Stomach smooth muscle (tissue), 2 donors: ENCODE results near the gene NMU.
"Not testable (repeated sequence)": the region's sequence is repeated elsewhere in the genome, so short reads cannot be mapped to it uniquely, and the experiment has no call there.

Experiments used
- H3K27ac ChIP-seq: one replicate; pipeline ENCODE4 v1.7.0; 2013; ENCODE audit warnings: mild to moderate bottlenecking, low read length, inconsistent platforms
- H3K27me3 ChIP-seq, 2 donors: one replicate each; pipeline ENCODE4 v1.7.0; 2013; ENCODE audit warnings: low read length in 2 of 2; ENCODE audit not compliant: insufficient read depth in 2 of 2, control insufficient read depth in 1 of 2
- H3K36me3 ChIP-seq, 2 donors: one replicate each; pipeline ENCODE4 v1.7.0; 2013; ENCODE audit warnings: low read length in 2 of 2; ENCODE audit not compliant: control insufficient read depth in 2 of 2, insufficient read depth in 2 of 2
- H3K4me1 ChIP-seq: one replicate; pipeline ENCODE4 v1.7.0; 2013; ENCODE audit warnings: low read length; ENCODE audit not compliant: control insufficient read depth, insufficient read depth
- H3K4me3 ChIP-seq, 2 donors: one replicate each; pipeline ENCODE4 v1.7.0; 2013; ENCODE audit warnings: low read length in 2 of 2
- H3K9ac ChIP-seq, 2 donors: one replicate each; pipeline ENCODE4 v1.7.0; 2013; ENCODE audit warnings: low read length in 2 of 2, mild to moderate bottlenecking in 1 of 2
- H3K9me3 ChIP-seq, 2 donors: one replicate each; pipeline ENCODE4 v1.7.0; 2013; ENCODE audit warnings: low read length in 2 of 2; ENCODE audit not compliant: control insufficient read depth in 2 of 2
- donor health status: healthy.
- donor health status: Pancreatic carcinoma.

Gene NMU

DNA sequence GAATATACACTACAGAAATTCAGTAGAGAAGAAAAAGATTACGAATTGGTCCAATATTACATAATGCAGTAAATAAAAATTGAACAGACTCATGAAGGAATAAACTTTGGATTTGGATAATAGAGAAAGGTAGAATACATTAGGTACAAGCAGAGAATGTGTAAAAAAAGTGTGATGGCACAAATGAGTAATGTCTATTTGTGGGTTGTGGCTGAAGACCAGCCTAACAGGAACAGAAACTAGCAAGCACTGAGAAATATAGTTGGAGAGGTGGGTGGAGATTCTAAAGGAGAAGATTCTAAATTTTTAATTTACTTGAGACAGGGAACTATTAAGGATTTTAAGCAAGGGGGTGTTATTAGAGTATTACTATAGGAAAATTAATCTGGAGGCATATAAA is 74.2 kb downstream of the NMU start:
- Histone ChIP-seq H3K36me3 (no peaks in the 10 kb centered on the region), H3K4me1 (no peaks in the 10 kb centered on the region), H3K9ac (no peak overlapping the region), H3K27ac (no peak overlapping the region), H3K27me3 (no peaks in the 10 kb centered on the region), H3K9me3 (no peaks in the 10 kb centered on the region), H3K4me3 (no peak overlapping the region)

DNA sequence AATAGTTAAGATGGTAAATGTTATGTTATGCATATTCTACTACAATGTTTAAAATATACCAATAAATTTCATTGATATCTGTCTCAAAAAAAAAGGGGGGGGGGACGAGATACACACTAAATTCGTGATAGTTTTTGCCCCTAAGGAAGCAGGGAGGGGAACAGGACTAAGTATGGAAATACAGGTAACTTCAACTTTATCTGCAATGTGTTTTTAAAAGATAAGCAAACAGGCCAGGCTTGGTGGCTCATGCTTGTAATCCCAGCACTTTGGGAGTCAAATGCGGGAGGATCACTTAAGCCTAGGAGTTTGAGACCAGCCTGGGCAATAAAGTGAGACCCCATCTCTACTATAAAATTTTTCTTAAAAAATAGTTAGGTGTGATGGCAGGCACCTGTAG is 76.0 kb downstream of the NMU start:
- no peaks in the 10 kb centered on the region for H3K4me1 ChIP-seq
- no peak overlapping the region for H3K9ac ChIP-seq
- H3K9me3 ChIP-seq: no peaks in the 10 kb centered on the region
- H3K4me3 ChIP-seq: no peak overlapping the region
- no peaks in the 10 kb centered on the region for H3K27me3 ChIP-seq
- no peaks in the 10 kb centered on the region for H3K36me3 ChIP-seq
- H3K27ac ChIP-seq: no peak overlapping the region

DNA sequence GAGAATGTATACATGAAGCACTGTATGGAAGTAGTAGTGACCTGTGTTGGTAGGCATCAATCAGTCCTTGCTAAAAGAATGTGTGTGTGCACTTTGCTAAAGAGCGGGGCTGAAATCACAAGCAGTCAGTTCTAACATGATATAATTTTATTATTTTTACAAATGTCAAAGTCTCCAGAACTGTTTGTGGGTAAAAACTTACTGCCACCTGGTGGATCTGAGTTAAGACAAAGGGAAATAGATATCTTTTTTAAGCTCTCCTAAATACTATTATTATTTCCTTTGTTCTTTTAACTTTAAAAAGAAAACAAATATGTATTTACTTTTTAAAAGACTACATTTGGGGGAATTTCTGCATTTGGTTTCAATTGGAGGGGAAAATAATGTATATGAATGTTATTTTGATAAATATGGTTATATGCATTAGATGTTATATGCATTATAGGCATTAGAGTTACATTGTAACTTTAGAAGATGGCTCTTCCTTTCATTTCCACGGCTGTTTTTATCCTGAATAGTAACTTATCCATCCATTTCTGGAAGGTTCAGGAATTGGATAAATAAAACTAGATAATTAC is 81.6 kb downstream of the NMU start:
- no peak overlapping the region for H3K27ac ChIP-seq
- no peak overlapping the region for H3K9ac ChIP-seq
- H3K27me3 ChIP-seq: no peaks in the 10 kb centered on the region
- H3K4me1 ChIP-seq: no peaks in the 10 kb centered on the region
- H3K36me3 ChIP-seq: no peaks in the 10 kb centered on the region
- H3K9me3 ChIP-seq: no peaks in the 10 kb centered on the region
- no peak overlapping the region for H3K4me3 ChIP-seq

DNA sequence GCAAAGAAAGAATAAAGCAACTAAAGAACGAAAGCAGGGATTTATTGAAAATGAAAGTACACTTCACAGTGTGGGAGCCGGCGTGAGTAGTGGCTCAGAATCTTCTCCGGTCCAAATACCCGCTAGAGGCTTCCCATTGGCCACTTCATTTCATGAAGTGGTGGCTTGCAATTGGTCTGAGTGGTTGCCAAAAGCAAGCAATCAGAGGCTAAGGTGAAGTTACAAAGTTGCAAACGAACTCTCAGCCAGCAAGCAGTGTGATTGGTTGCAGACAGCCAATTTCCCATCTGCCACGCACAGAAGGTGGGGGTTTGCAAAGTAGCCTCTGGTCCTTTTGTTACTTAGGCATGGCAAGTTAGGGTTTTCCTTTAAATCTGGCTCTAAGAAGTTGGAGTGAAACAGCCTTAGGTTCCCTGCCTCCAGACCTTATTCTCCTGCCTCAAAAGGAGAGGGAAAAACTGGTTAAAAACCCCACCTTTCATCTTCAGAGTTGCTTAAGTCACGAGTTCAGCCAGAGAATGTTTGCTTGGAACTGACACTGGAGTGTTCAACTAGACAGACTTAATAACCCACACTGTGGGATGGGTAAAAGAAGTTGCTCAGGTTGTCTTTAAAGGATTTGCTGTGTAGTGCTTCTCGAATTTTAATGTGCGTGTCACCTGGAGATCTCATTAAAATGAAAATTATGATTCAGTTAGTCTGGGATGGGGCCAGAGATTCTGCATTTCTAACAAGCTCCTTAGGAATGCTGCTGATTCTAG is 82.5 kb downstream of the NMU start:
- no peaks in the 10 kb centered on the region for H3K9me3 ChIP-seq
- H3K4me3 ChIP-seq: peak overlapping the region; percentile 17 to 66
- H3K27ac ChIP-seq: peak overlapping the region; percentile 12
- H3K9ac ChIP-seq: peak overlapping the region in 1 of 2 donors; percentile 30
- H3K27me3 ChIP-seq: no peaks in the 10 kb centered on the region
- no peaks in the 10 kb centered on the region for H3K4me1 ChIP-seq
- no peaks in the 10 kb centered on the region for H3K36me3 ChIP-seq

DNA sequence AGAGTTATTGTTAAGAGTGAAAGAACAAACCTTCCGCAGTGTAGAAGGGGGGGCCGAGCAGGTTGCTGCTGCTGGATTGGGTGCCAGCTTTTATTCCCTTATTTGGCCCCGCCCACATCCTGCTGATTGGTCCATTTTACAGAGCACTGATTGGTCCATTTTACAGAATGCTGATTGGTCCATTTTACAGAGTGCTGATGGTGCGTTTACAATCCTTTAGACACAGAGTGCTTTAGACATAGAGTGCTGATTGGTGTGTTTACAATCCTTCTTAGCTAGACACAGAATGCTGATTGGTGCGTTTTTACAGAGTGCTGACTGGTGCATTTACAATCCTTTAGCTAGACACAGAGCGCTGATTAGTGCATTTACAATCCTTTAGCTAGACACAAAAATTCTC is 84.1 kb downstream of the NMU start:
- H3K9ac ChIP-seq, H3K27ac ChIP-seq, H3K4me3 ChIP-seq, H3K27me3 ChIP-seq, H3K36me3 ChIP-seq, H3K4me1 ChIP-seq, H3K9me3 ChIP-seq: not testable (repeated sequence)

DNA sequence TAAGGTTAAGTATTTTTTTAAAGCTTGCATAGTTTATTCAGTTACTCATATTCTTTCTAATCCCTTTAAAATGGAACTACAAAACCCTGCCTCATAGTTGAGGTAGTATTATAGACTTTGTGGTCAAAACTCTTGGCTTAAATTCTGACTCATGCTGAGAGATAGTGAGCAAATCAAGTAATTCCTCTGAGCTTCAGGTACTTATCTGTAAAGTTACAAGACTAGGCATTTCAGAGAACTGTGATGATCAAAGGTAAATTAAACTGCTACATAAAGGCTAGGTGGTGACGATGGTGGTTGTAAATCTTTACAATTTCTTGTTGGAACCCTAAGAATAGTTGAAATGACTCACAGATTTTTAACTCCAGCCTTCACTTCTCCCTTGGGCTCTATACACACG is 86.2 kb downstream of the NMU start:
- Histone ChIP-seq H3K27me3 (no peaks in the 10 kb centered on the region), H3K9ac (no peak overlapping the region), H3K27ac (no peak overlapping the region), H3K9me3 (no peaks in the 10 kb centered on the region), H3K36me3 (no peaks in the 10 kb centered on the region), H3K4me1 (no peaks in the 10 kb centered on the region), H3K4me3 (no peak overlapping the region)

DNA sequence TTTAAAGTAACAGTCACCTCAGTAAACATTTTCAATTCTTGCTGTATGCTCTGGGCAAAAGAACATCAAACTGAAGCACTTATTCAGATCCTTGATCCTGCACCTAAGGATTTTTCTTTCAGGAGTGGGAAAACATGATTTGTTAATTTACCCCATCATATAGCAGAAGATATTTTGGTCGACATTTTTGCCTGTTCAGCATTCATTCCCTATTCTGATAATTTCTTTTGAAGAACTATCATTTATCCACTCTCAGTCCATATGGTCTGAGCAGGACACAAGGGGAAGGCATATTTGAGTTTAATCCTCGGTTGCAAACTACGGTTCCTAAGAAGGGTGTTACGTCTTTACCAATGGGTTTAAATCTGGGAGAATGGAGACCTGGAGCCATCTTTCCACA is 88.2 kb downstream of the NMU start:
- no peaks in the 10 kb centered on the region for H3K36me3 ChIP-seq
- peak overlapping the region; percentile 87 to 97 for H3K4me3 ChIP-seq
- H3K27me3 ChIP-seq: no peaks in the 10 kb centered on the region
- peak overlapping the region in 1 of 2 donors; percentile 91 for H3K9ac ChIP-seq
- no peaks in the 10 kb centered on the region for H3K9me3 ChIP-seq
- H3K27ac ChIP-seq: peak overlapping the region; percentile 85
- no peaks in the 10 kb centered on the region for H3K4me1 ChIP-seq

DNA sequence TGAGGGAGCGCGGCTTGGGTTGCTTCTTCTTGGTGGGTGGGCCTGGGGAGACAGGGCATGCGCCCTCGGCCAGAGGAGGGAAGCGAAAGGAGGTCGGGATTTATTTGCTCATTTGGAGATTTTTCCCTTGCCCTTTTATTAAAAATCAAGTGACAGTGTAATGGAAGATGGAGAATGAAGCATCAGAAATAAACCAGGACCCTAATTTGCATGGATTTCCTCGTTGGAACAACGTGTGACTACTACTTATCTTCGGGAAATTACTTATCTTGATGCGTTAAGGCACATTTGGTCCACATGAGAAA is 88.7 kb downstream of the NMU start:
- Histone ChIP-seq H3K36me3 (no peaks in the 10 kb centered on the region), H3K27ac (peak overlapping the region; percentile 85), H3K27me3 (no peaks in the 10 kb centered on the region), H3K4me1 (no peaks in the 10 kb centered on the region), H3K4me3 (peak overlapping the region; percentile 87 to 97), H3K9ac (peak overlapping the region; percentile 81 to 91), H3K9me3 (no peaks in the 10 kb centered on the region)

DNA sequence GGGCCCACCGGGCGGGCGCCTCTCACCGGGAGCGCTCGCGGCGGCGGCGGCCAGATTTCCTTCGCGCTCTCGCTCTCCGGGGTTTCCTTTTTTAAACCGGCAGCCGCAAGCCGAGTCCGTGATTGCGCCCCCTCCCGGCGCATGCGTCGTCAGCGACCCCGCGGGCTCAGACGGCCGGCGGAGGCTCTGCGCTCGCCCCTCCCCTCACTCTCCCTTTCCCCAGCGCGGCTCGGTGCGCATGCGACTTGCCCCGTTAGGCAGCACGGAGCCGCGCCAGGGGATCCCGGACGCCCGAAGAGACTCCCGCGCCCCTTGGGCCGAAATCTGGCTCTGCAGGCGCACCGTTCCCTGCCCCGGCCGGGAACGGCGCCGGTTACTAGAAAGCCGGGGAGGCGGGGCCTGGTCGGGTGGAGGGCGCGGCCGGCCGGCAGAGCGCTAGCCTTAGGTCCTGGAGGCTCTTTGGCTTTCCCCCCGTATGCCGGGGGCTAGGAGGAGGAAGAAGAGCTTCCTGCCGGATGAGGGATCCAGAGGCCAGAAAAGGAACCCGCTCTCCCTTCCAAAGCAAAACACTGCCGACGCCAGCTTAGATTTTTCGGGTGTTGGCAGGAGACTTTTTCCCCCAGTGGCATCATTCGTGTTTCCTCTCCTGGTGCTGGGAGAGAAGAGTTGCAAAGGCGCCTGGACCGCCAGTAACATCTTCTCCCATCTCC is 89.2 kb downstream of the NMU start, which contains the start of gene CLOCK:
Gene CLOCK, minus strand, starts transcription at position 154 of the 710 bp plus-strand sequence. CDS start 64,124 bp downstream, outside the sequence.
- Histone ChIP-seq H3K9me3 (no peaks in the 10 kb centered on the region), H3K27me3 (no peaks in the 10 kb centered on the region), H3K36me3 (no peaks in the 10 kb centered on the region), H3K9ac (peak within 1 kb of the TSS; percentile 81 to 91), H3K4me3 (peak within 1 kb of the TSS; percentile 87 to 97), H3K27ac (peak within 1 kb of the TSS; percentile 85), H3K4me1 (no peaks in the 10 kb centered on the region)

DNA sequence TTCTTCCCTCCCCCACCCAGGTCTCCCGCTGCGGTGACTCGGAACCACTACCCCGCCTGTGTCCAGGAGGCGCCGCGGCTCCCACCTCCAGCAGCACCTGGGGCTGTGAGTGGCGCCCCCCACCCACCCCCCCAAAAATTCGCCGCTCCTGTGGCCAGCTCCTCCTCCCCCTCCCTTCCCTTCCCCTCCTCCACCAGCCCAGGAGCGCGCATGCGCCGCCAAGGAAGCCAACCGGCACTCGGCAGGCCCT is 89.7 kb downstream of the NMU start:
- no peaks in the 10 kb centered on the region for H3K9me3 ChIP-seq
- H3K4me3 ChIP-seq: peak overlapping the region; percentile 87 to 97
- H3K4me1 ChIP-seq: no peaks in the 10 kb centered on the region
- H3K9ac ChIP-seq: peak overlapping the region; percentile 81 to 91
- H3K27me3 ChIP-seq: no peaks in the 10 kb centered on the region
- H3K27ac ChIP-seq: peak overlapping the region; percentile 85
- H3K36me3 ChIP-seq: no peaks in the 10 kb centered on the region
